PFSK-1 (cell line): ENCODE results near the gene GPRC5D.

Source experiments
- FOXP2 ChIP-seq: optimal IDR thresholded peaks from 2 replicates; pipeline ENCODE3; 2011; ENCODE audit warnings: borderline replicate concordance, control low read depth, inconsistent platforms; ENCODE audit not compliant: insufficient read depth; ENCODE audit errors: extremely low read length, extremely low read depth
- POLR2AphosphoS5 ChIP-seq: IDR thresholded peaks from 2 replicates; pipeline ENCODE4 v1.6.1; 2012; ENCODE audit warnings: low read depth, mild to moderate bottlenecking, control low read depth, low read length, moderate library complexity
- REST ChIP-seq, 2 experiments: IDR thresholded peaks; 2 replicates each; pipeline versions ENCODE4 v1.6.1 to v1.8.0; 2011 to 2012; ENCODE audit warnings: low read depth in 2 of 2, low read length in 2 of 2, control low read depth in 1 of 2, inconsistent platforms in 1 of 2, mild to moderate bottlenecking in 1 of 2, moderate library complexity in 1 of 2; ENCODE audit not compliant: insufficient read depth in 1 of 2
- SIN3A ChIP-seq: IDR thresholded peaks from 2 replicates; pipeline ENCODE4 v1.6.1; 2012; ENCODE audit warnings: mild to moderate bottlenecking, low read length, moderate library complexity, borderline replicate concordance; ENCODE audit not compliant: insufficient read depth
- TAF1 ChIP-seq: IDR thresholded peaks from 2 replicates; pipeline ENCODE4 v1.6.1; 2012; ENCODE audit warnings: low read length, control low read depth, borderline replicate concordance; ENCODE audit not compliant: insufficient read depth

GRCh38 chr12:12986775-12987331 is 34.9 kb upstream of the GPRC5D start:
- TF ChIP-seq SIN3A = no peak
- TF ChIP-seq REST (IDR thresholded peaks at IDR 0.05; ENCODE audit: insufficient read depth in 1 of 2, low read depth in 2 of 2, low read length in 2 of 2) = no peak
- no peak for TF ChIP-seq POLR2AphosphoS5
- TF ChIP-seq TAF1 = no peak
- TF ChIP-seq FOXP2 = no peak
